NCI-H2227 (cell line): Measurements from ENCODE around the gene PADI3.

Experiments
- DNase-seq: peaks from one replicate; lab custom pipeline; 2025; ENCODE audit not compliant: unreplicated experiment; lab: John Stamatoyannopoulos, UW

Gene PADI3

DNA sequence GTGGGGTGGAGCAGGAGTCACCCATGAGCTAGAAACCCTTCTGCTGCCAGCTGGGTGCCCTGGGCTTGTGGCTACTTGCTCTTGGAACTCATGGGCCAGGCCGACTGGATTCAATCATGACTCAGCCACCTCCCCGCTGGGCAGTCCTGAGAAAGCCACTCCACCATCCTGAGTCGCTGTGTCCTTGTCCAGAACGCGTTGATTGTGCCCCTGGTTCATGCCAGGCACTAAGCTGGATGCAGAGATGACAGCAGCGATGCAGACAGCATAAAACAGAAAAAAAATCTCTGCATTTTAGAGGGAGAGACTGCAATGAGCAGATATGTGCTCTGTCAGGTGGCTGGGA lies 33.4 kb upstream of the PADI3 start:
- no peak for DNase-seq

GRCh38 chr1:17216078-17216477 lies 32.8 kb upstream of the PADI3 start:
- DNase-seq, result no peak

DNA sequence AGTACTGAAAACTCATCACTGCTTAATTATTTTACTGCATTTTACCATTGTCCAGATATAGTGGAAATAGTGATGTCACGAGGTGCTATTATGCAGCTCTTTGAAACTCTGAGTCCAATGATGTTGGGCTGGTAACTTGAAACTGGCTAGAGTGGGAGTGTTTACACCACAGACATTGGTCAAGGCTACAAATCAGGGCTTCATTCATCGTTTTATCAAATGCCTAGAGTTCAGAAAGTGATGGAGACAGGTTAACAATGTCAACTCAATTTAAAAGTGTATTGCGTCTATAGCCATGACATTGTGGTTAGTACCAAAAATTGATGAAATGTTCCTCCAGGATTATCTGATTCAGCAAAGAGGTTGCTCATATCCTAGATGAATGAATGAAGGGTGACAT lies 31.3 kb upstream of the PADI3 start:
- DNase-seq, result no peak

GRCh38 chr1:17218939-17219338 lies 30.0 kb upstream of the PADI3 start:
- no peak for DNase-seq

DNA sequence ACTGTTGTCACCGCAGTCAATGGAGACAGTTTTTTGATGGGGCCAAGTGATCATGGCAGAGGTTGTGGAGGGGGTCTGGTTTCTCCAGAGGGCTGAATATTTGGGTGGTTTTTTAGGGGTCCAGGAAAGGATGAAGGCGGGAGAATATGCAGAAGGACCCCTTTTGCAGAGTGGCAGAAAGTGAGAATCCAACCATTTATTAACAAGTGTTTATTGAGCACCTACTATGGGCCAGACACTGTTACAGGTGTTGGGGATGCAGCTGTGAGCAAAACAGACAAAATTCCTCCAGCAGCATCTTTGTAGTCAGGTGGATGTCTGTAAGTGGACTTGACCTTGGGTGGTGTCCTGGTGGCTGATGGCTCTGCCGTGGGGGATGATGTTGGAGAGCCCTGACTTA lies 28.6 kb upstream of the PADI3 start:
- DNase-seq, result no peak

- no peak for DNase-seq
Observed at GRCh38 chr1:17222557-17222956, 26.3 kb upstream of the PADI3 start.

- DNase-seq, result no peak
Observed at GRCh38 chr1:17224434-17224833, 24.5 kb upstream of the PADI3 start.

DNA sequence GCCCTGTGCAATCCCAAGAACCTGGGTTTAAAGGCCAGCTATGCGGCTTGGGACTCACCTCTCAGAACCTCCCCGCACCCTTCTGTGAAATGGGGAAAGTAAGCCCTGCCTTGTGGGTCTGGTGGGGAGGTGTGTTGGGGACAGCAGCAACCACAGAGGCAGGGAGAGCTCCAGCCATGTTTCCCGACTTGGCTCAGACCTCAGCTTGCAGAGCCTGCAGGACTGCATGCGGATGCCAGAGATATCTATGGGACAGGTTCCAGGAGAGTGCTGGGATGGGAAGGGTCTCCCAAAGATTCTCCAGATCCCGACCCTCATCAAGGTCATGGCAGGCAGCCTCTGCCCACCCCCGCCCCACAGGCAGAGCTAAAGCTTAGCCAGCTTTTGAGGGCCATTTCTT lies 23.8 kb upstream of the PADI3 start:
- DNase-seq, result no peak

DNA sequence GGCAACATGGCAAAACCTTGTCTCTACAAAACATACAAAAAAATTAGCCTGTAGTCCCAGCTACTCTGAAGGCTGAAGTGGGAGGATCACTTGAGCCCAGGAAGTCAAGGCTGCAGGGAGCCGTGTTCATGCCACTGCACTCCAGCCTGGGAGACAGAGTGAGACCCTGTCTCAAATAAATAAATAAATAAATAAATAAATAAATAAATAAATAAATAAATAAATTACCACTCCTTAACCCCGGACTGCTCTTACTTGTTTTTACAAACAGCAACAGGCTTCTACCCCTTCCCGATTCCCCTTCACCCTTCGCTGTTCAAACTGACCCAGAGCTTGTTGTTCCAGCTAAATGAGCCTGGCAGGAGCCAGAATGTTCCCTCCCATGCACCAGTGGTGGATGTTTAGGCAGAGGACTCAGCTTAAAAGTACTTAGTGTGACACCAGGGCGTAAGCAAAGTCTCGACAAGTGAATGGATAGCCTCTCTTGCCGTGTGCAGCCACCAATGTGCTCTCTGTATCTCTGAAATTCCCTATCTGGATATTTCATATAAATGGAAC lies 21.5 kb upstream of the PADI3 start:
- DNase-seq, result no peak

- no peak for DNase-seq
Observed at GRCh38 chr1:17228619-17229018, 20.3 kb upstream of the PADI3 start.

- no peak for DNase-seq
Observed at GRCh38 chr1:17229379-17229778, 19.5 kb upstream of the PADI3 start.

DNA sequence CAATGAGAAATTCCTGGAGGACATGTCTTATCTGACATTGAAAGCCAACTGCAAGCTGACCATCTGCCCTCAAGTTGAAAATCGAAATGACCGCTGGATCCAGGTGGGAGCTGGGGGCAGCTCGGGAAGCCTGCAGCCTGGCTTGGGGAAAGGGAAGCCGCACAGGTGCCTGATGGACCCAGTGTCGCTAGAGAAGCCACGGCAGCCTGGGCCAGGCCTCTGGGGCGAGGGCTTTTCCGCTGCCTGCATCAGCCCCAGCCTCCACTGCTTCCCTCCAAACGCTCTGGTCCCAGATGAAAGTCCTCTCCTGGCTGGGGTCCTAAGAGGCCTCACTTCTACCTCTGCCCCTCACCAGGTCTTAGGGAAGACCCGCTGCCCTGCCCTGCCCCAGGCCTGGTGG lies 18.8 kb upstream of the PADI3 start:
- DNase-seq, result no peak

DNA sequence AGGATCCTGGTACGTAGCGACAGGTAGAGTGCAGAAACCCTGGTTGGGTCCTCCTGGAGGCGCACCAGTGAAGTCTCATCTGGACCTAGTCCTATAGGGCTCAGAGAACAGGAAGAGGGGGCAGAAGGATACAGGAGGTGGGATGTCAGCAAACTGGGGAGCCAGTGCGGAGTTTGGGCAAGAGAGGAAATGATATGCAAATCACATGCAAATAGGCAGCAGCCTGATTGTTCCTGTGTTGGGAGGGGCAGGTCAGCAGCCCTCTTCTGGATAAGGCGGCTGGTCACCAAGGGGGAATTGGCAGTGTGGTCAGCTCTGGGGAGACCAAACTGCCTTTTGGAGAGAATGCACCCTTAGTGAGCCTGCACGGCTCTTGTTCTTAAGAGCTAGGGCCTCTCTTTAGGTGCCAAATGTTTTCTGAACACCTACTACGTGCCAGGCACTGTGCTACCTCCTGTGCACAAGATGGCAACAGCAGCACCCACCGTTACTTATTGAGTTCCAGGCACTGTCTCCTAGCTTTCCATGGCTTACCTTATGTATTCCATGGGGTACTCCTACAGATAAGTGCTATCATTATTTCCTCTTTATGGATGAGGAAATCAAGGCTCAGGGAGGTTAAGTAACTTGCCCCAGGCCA lies 18.1 kb upstream of the PADI3 start:
- DNase-seq, result no peak

DNA sequence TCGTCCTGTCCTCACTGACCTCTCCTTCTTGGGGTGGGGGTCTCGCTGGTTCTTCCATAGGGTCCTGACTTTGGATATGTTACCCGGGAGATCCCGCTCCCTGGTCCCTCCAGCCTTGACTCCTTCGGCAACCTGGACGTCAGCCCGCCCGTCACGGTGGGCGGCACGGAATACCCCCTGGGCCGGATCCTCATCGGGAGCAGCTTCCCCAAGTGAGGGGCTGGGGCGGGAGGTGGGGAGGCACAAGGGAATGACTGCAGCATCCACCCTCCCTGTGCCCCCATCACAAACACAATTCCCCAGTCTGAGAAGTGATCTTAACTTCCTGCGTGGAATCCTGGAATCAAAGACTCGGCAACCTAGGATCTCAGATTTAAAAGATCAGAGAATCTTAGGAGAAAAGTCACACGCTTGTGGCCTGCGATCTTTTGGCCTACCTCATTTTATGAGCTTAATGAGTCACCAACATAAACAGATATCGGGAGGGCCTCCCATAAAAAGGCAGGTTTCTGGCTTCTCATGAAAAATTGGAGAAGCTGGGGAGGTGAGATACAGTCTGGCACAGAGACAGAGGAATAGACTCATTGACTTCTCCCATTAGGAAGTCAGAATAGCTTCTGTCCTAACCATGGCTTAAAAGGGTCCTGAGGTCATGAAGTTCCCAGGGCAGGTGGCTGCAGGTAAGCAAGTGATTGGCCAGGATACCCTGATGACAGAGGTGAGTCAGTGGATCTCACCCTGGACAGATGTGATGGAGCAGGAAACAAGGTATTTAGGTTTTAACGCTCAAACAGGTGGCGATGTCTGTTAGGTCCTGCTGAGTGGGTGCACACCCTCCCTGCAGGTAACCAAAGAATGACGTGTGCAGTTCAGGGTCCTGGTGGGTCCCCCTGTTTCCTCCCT lies 15.9 kb upstream of the PADI3 start:
- no peak for DNase-seq

DNA sequence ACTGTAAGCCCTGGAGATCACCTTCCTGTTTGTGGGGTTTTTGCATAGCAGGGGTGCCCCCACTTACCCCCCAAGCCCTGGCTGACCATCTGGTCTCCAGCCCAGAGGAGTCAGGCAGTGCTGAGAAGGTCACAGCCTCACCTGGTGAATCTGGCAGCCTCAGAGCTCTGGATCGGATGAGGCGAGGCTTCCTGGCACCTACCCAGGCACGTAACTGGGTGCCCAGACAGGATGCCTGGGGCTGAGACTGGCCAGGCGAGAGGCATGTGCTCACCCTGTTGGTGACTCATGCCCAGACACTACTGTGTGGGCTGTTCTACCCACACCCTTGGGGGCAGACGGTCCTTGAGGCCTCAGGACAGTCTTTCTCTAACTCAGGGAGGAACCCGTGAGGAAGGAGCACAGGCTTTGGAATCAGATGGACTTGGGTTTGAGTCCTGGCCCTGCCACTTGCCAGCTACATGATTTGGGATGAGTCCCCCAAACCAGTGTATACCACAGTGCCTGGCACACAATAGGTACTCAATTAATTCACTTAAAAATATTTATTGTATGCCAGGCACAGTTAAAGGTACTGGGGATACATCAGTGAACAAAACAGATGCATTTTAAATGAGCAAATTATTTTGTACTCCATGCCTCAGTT lies 15.1 kb upstream of the PADI3 start:
- no peak for DNase-seq

DNA sequence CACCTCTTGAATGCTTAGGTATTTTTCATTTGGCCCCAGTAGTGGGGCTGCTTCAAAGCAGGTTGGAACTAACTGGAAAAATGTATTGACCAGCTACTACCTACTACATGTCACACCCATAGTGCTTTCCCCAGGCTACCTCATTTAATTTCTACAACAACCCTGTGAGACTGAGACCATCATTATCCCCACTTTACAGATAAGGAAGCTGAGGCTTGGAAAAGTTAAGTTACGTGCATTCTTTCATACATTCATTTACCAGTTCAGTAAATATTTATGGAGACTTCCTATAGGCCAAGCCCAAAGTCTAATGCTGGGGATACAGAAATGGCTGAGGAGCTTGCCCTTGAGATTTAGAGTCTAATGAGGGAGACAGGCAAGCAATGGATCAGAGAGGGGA lies 14.5 kb upstream of the PADI3 start:
- no peak for DNase-seq

GRCh38 chr1:17235135-17235885 lies 13.6 kb upstream of the PADI3 start:
- DNase-seq, result no peak

- DNase-seq, result peak; percentile 94
Observed at GRCh38 chr1:17236779-17237560, 11.9 kb upstream of the PADI3 start.

DNA sequence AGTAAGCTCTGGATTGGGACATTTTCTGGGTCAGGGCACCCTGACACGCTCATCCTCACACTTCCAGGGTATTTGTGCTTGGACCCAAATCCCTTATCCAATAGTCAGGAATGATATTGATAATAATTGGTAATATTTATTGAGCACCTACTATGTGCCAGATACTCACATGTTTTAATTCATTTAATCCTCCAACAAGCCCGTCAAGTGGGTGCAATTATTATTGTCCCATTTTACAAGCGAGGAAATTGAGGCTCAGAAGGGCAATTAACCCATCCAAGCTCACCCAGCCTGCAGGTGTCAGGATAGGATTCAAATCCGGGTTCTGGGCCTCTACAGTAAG lies 11.4 kb upstream of the PADI3 start:
- DNase-seq, result no peak

DNA sequence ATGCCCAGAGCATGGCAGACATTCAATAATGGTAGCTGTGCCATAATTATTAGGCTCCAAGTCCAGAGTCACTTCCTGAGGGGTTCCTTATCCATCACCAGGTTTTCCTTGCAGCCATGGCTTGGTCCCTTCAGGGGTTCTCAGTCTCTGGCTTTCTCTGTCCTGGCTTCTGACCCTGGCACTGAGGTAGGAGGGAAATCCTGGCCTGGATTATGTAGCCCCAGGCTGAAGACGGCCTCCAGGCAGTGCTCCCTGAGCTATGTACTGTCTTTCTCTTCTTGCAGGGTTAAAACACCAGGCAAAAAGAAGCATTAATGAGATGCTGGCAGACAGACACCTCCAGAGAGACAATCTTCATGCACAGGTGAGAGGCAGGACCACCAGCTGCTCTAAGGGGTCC lies 9.5 kb upstream of the PADI3 start:
- peak; percentile 87 for DNase-seq
